ENCODE data around the gene CSTPP1. TPM values are rescaled to one million over a fixed set of nuclear protein-coding genes. Genes with fewer than 3 reads are reported as not detected.

CSTPP1 gene
- total and polyA plus RNA-seq, 3 donors from 2014 or later: 39.0 to 70.0 (median 44.9) TPM

DNA sequence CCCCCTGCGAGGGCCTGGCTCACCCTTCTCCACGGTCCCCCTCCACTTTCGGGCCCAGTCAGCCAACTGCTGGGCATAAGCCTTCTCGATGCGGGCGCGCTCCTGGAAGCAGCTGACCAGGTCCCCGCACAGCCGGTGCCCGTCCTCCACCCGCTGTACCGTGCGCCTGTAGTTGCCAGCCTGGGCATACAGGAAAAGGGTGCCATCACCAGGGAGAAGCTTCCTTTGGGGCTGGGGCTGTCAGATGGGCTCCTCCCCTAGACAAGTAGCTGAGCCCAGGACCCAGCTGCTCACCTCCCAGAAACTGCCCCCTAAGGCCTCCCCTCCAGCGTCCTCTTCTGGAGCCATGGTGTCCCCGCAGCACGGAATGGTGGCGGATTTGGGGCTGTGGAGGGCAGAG, 245.8 kb downstream of the CSTPP1 start:
- no peak overlapping the region for H3K27ac ChIP-seq
- H3K4me1 ChIP-seq: peaks cover 22% of the 10 kb centered on the region
- no peak for DNase-seq
- no peaks in the 10 kb centered on the region for H3K27me3 ChIP-seq
- H3K9me3 ChIP-seq: no peaks in the 10 kb centered on the region
- H3K4me3 ChIP-seq: no peak overlapping the region
- TF ChIP-seq, protein P1, sequence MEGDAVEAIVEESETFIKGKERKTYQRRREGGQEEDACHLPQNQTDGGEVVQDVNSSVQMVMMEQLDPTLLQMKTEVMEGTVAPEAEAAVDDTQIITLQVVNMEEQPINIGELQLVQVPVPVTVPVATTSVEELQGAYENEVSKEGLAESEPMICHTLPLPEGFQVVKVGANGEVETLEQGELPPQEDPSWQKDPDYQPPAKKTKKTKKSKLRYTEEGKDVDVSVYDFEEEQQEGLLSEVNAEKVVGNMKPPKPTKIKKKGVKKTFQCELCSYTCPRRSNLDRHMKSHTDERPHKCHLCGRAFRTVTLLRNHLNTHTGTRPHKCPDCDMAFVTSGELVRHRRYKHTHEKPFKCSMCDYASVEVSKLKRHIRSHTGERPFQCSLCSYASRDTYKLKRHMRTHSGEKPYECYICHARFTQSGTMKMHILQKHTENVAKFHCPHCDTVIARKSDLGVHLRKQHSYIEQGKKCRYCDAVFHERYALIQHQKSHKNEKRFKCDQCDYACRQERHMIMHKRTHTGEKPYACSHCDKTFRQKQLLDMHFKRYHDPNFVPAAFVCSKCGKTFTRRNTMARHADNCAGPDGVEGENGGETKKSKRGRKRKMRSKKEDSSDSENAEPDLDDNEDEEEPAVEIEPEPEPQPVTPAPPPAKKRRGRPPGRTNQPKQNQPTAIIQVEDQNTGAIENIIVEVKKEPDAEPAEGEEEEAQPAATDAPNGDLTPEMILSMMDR (IDR thresholded peaks at IDR 0.05): no peak
- no peak for TF ChIP-seq POLR2A (IDR thresholded peaks at IDR 0.05)
- intact Hi-C loops (cut with DNase I; ENCODE audit: low total_unique reads): loop anchor here (10.0 kb wide), 1 partner anchor 82 kb away; no protein-coding TSS in a partner anchor
- H3K36me3 ChIP-seq (ENCODE audit: low read depth, missing control alignments): no peaks in the 10 kb centered on the region
- 98 to 99% methylated on average over 13 to 17 of the region's 17 CpGs for WGBS, 2 donors

- no peaks in the 10 kb centered on the region for H3K27me3 ChIP-seq
- peaks cover 16% of the 10 kb centered on the region for H3K4me1 ChIP-seq
- TF ChIP-seq, protein P1 (IDR thresholded peaks at IDR 0.05): no peak
- no peak for TF ChIP-seq POLR2A (IDR thresholded peaks at IDR 0.05)
- 92 to 93% methylated on average over 5 to 25 of the region's 25 CpGs for WGBS, 2 donors
- no peak overlapping the region for H3K27ac ChIP-seq
- H3K36me3 ChIP-seq (ENCODE audit: low read depth, missing control alignments): no peaks in the 10 kb centered on the region
- intact Hi-C loops (cut with DNase I; ENCODE audit: low total_unique reads): loop anchor here (10.0 kb wide), 1 partner anchor 82 kb away; no protein-coding TSS in a partner anchor
- no peaks in the 10 kb centered on the region for H3K9me3 ChIP-seq
- H3K4me3 ChIP-seq: no peak overlapping the region
- DNase-seq: no peak
Measured at GRCh38 chr11:47183031-47183856, 246.7 kb downstream of the CSTPP1 start.

GRCh38 chr11:47183969-47184368, 247.4 kb downstream of the CSTPP1 start:
- Histone ChIP-seq H3K36me3 (ENCODE audit: low read depth, missing control alignments) (no peaks in the 10 kb centered on the region), H3K27me3 (no peaks in the 10 kb centered on the region), H3K4me1 (peaks cover 13% of the 10 kb centered on the region), H3K4me3 (no peak overlapping the region), H3K9me3 (no peaks in the 10 kb centered on the region), H3K27ac (no peak overlapping the region)
- WGBS, 2 donors: 83 to 95% methylated on average over 7 of the region's 7 CpGs
- intact Hi-C loops (cut with DNase I; ENCODE audit: low total_unique reads): loop anchor here (10.0 kb wide), 1 partner anchor 81 kb away; no protein-coding TSS in a partner anchor
- no peak for DNase-seq
- no peak for TF ChIP-seq POLR2A (IDR thresholded peaks at IDR 0.05)
- TF ChIP-seq, protein P1 (IDR thresholded peaks at IDR 0.05): no peak

DNA sequence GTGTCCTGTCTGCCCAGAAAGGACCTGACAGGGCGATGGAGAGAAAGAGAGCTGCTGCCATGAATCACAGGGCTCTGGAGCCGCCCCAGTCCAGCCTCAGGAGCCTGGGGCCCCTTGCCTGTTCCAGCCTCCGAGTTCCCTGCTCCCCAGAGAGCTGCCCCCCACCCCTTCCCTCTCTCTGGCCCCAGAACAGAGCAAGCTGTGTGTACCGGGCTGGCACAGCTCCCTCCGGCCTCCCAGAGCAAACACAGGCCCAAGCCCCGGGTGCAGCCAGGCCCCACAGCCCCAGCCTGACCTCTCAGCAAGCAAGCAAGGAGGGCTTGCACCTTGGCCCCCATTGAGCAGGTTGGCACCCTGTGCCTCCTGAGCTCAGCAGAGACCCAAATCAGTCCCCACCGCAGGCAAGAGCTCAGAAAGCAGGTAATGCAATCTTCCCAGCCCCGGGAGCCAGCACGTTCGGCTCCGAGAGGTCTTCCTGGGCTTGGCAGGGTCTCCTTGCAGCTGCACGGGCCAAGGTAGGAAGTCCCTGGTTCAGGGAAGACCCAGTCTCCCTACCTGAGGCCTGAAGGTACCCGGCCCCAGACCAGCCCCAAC, 248.2 kb downstream of the CSTPP1 start:
- Histone ChIP-seq H3K27ac (peak overlapping the region; percentile 39 to 62), H3K4me3 (peak overlapping the region in 1 of 2 donors; percentile 70), H3K9me3 (no peaks in the 10 kb centered on the region), H3K27me3 (no peaks in the 10 kb centered on the region), H3K4me1 (peaks cover 10% of the 10 kb centered on the region), H3K36me3 (ENCODE audit: low read depth, missing control alignments) (no peaks in the 10 kb centered on the region)
- intact Hi-C loops (cut with DNase I; ENCODE audit: low total_unique reads): loop anchor here (10.0 kb wide), 1 partner anchor 80 kb away; no protein-coding TSS in a partner anchor
- 0 to 31% methylated on average over 3 to 13 of the region's 13 CpGs for WGBS, 2 donors
- TF ChIP-seq, protein P1 (IDR thresholded peaks at IDR 0.05): no peak
- no peak for TF ChIP-seq POLR2A (IDR thresholded peaks at IDR 0.05)
- DNase-seq: no peak
